H1 (cell line): ENCODE data around the gene KIF3B.

Experiments
- CHD2 ChIP-seq: IDR thresholded peaks from 2 replicates; pipeline ENCODE4 v1.6.1; 2012; ENCODE audit warnings: low read length, improper control_type of control experiment
- JUND ChIP-seq: IDR thresholded peaks from 2 replicates; pipeline ENCODE4 v1.6.1; 2011; ENCODE audit warnings: mild to moderate bottlenecking, improper control_type of control experiment, low read length
- POLR2A ChIP-seq, 2 experiments: IDR thresholded peaks; 1 replicate in 1 of 2; 2 replicates in 1 of 2; pipeline ENCODE4 v1.6.1; 2011; ENCODE audit warnings: low read depth in 2 of 2, low read length in 2 of 2, mild to moderate bottlenecking in 2 of 2; ENCODE audit errors: control extremely low read depth in 1 of 2
- POLR2AphosphoS5 ChIP-seq: IDR thresholded peaks from 2 replicates; pipeline ENCODE4 v1.6.1; 2011; ENCODE audit warnings: low read depth, low read length
- SIN3A ChIP-seq, 2 experiments: IDR thresholded peaks in 1 of 2; conservative IDR thresholded peaks in 1 of 2; 2 replicates each; pipeline ENCODE4 v1.6.1; 2011 to 2012; ENCODE audit warnings: low read length in 2 of 2, improper control_type of control experiment in 1 of 2, low read depth in 1 of 2, mild to moderate bottlenecking in 1 of 2

DNA sequence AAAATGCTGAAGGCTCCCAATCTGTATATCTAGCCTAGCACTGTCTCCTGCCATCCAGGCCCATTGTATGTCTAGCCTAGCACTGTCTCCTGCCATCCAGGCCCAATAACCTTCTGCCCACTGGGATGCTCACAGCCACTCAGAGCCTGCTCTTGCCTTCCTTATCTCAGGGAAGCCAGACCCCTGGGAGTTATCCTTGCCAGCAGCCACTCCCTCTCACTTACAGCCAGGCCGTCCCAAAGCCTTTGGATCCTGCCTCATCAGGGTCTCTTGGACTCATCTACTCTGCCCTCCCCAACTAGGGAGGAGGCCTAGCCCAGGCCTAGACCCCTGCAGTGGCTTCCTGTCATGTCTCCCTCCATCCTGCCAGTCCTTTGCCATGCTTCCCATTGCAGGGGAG is 37.3 kb downstream of the KIF3B start:
- no peak for TF ChIP-seq CHD2
- no peak for TF ChIP-seq POLR2AphosphoS5
- TF ChIP-seq POLR2A (IDR thresholded peaks at IDR 0.05; ENCODE audit: control extremely low read depth in 1 of 2, low read depth in 2 of 2, low read length in 2 of 2) = no peak
- TF ChIP-seq SIN3A (conservative IDR thresholded peaks at IDR 0.05 in 1 of 2, IDR thresholded peaks at IDR 0.05 in 1 of 2; ENCODE audit: low read depth in 1 of 2, low read length in 2 of 2) = no peak
- TF ChIP-seq JUND = no peak
